MCF 10A (cell line): ENCODE measurements around the gene SLAMF9. TPM values are rescaled to one million over a fixed set of nuclear protein-coding genes. Genes with fewer than 3 reads are reported as not detected.

Source experiments
- BruUV-seq: library from RNA; stranded (reverse); fragments of 400-500 nt; replicated peaks from 2 replicates; lab custom pipeline; 2021; lab: Mats Ljungman, UMichigan
- CTCF ChIA-PET: fragments of 300-600 bp; sonication (Branson Sonifier 250); formaldehyde crosslinking; extraction: SDS; loops from one replicate; lab custom pipeline; 2021; ENCODE audit warnings: antibody characterized with exemption, inconsistent platforms; lab: Yijun Ruan, JAX
- POLR2A ChIA-PET: fragments of 300-600, 350-650 bp; sonication (Branson Sonifier 250); formaldehyde crosslinking; extraction: SDS; loops from one replicate; lab custom pipeline; 2020; ENCODE audit warnings: antibody characterized with exemption, inconsistent platforms; lab: Yijun Ruan, JAX
- DNase-seq: peaks from one replicate; pipeline ENCODE4 v3.0.0-alpha.2; 2018; ENCODE audit not compliant: unreplicated experiment
- H3K27ac Mint-ChIP-seq: one replicate; pipeline ENCODE4 v1.8.0; 2022; ENCODE audit warnings: mild to moderate bottlenecking, low read depth, mixed read lengths; ENCODE audit not compliant: unreplicated experiment
- H3K27me3 Mint-ChIP-seq: one replicate; pipeline ENCODE4 v1.8.0; 2022; ENCODE audit warnings: mixed read lengths; ENCODE audit not compliant: insufficient read depth, unreplicated experiment
- H3K36me3 Mint-ChIP-seq: one replicate; pipeline ENCODE4 v1.8.0; 2022; ENCODE audit warnings: mild to moderate bottlenecking, moderate library complexity, mixed read lengths; ENCODE audit not compliant: insufficient read depth, unreplicated experiment
- H3K4me1 Mint-ChIP-seq: one replicate; pipeline ENCODE4 v1.8.0; 2022; ENCODE audit warnings: mixed read lengths; ENCODE audit not compliant: insufficient read depth, unreplicated experiment
- H3K4me3 Mint-ChIP-seq: one replicate; pipeline ENCODE4 v1.8.0; 2022; ENCODE audit warnings: mild to moderate bottlenecking, moderate library complexity, mixed read lengths; ENCODE audit not compliant: unreplicated experiment
- H3K9me3 Mint-ChIP-seq: one replicate; pipeline ENCODE4 v1.8.0; 2022; ENCODE audit warnings: mixed read lengths; ENCODE audit not compliant: unreplicated experiment
- intact Hi-C: fragments of 100-400 bp; cut with micrococcal nuclease; formaldehyde crosslinking; loops from 2 replicates; pipeline ENCODE4 v1.14.1; 2022
- total RNA-seq: library from RNA; stranded (reverse); gene quantifications from 2 replicates; pipeline ENCODE4 v1.2.3, GENCODE V29; 2022
- TF ChIP-seq, protein P1 (sequence below): fragments of 200-600 bp; IDR thresholded peaks from one replicate; pipeline ENCODE4 v1.8.0; 2022; ENCODE audit warnings: antibody characterized with exemption, mild to moderate bottlenecking; ENCODE audit not compliant: unreplicated experiment

The SLAMF9 gene
- total RNA-seq, 1 experiment from 2014 or later, result not detected

DNA sequence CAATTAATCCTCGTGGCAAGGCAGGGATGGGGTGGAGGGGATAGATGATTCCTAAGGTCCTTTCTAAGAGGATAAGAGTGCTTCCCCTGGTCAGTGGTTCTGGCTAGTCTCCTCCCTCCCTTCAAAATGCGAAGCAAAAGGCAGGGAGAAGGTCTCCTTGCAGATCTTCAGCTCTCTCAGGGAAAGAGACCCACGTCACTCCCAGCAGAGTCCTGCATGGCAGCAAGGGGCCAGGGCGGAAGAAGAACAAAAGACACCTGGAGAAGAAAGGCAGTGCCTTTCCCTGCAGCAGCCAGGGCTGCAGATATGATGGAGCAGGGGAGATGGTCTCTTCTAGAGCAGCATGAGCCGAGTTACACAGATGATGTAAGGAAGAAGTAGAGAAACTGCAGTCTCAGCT, 29.6 kb upstream of the SLAMF9 start:
- ChIA-PET CTCF (interaction anchor here (0.5 to 8.7 kb wide), 3 partner anchors 22 to 520 kb away, joined by 3 to 75 read pairs (median 4); no protein-coding TSS in a partner anchor), POLR2A (no interaction called here)
- H3K9me3 Mint-ChIP-seq, result no peaks in the 10 kb centered on the region
- TF ChIP-seq, protein P1, sequence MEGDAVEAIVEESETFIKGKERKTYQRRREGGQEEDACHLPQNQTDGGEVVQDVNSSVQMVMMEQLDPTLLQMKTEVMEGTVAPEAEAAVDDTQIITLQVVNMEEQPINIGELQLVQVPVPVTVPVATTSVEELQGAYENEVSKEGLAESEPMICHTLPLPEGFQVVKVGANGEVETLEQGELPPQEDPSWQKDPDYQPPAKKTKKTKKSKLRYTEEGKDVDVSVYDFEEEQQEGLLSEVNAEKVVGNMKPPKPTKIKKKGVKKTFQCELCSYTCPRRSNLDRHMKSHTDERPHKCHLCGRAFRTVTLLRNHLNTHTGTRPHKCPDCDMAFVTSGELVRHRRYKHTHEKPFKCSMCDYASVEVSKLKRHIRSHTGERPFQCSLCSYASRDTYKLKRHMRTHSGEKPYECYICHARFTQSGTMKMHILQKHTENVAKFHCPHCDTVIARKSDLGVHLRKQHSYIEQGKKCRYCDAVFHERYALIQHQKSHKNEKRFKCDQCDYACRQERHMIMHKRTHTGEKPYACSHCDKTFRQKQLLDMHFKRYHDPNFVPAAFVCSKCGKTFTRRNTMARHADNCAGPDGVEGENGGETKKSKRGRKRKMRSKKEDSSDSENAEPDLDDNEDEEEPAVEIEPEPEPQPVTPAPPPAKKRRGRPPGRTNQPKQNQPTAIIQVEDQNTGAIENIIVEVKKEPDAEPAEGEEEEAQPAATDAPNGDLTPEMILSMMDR, result no peak
- peaks cover 20% of the 10 kb centered on the region for H3K36me3 Mint-ChIP-seq
- DNase-seq, result no peak
- no TSS peak for BruUV-seq
- no peak overlapping the region for H3K27ac Mint-ChIP-seq
- no peaks in the 10 kb centered on the region for H3K27me3 Mint-ChIP-seq
- H3K4me3 Mint-ChIP-seq, result no peak overlapping the region
- intact Hi-C loops, result no loop called here
- H3K4me1 Mint-ChIP-seq, result peaks cover 9% of the 10 kb centered on the region

DNA sequence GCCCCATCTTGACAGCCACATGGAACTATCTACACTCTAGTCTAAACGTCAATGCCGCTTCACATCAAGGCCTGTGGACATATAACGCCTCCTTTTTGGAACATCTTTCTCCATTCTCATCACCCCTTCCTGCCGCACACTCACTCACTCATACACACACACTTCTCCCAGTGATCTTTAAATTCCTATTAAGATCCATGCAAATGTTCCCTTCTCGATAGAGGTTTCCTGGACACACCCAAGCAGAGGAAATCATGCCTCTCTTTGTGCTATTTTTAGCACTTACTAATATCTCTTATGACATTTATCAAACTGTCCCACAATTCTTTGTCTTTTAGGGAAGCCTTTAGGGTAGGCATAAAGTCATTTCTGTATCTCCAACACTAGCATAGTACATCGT, 28.2 kb upstream of the SLAMF9 start:
- ChIA-PET POLR2A (interaction anchor here (1.0 kb wide), 1 partner anchor 25 kb away, joined by 3 read pairs; no protein-coding TSS in a partner anchor), CTCF (interaction anchor here (0.6 to 8.7 kb wide), 3 partner anchors 10 to 1372 kb away, joined by 3 to 75 read pairs (median 4); no protein-coding TSS in a partner anchor)
- H3K4me3 Mint-ChIP-seq, result no peak overlapping the region
- H3K4me1 Mint-ChIP-seq, result peaks cover 9% of the 10 kb centered on the region
- TF ChIP-seq, protein P1, result no peak
- H3K27me3 Mint-ChIP-seq, result no peaks in the 10 kb centered on the region
- intact Hi-C loops, result no loop called here
- H3K36me3 Mint-ChIP-seq, result peaks cover 24% of the 10 kb centered on the region
- no peak for DNase-seq
- BruUV-seq, result no TSS peak
- H3K27ac Mint-ChIP-seq, result no peak overlapping the region
- H3K9me3 Mint-ChIP-seq, result no peaks in the 10 kb centered on the region

DNA sequence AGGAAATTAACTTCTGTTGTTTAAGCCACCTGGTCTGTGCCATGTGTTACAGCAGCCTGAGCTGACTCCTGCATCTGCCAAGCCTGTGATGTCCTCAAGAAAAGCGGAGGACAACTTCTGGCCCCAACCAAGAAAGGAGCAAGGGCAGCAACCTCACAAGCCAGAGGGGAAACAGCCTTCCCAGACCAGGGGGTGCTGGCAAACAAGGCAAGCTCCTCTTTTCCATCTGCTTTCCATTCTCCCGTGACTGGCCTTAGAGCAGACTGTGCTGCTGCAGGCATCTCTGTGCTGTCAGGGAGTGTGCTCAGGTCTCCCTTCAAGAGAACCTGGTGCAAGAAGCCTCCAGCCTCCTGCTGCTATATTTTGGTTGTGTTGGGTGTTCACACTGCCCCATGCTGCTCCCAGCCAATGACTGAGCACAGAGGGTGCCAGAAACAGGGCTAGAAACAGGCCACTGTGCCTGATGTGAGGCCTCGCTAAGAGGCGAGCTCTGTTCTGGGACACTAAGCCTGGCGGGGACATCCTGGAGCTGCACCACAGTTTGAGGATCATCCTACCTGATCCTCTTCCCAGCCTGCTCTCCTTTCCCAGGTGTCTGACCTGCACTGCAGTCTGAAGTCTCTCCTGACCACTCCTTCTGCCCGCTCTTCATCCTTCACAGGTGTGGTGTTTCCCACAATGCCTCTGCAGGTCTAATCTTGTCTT, 27.5 kb upstream of the SLAMF9 start:
- no peak for DNase-seq
- Mint-ChIP-seq H3K4me3 (no peak overlapping the region), H3K27me3 (no peaks in the 10 kb centered on the region), H3K9me3 (no peaks in the 10 kb centered on the region), H3K27ac (no peak overlapping the region), H3K4me1 (peaks cover 9% of the 10 kb centered on the region), H3K36me3 (peaks cover 24% of the 10 kb centered on the region)
- ChIA-PET POLR2A (no interaction called here), CTCF (interaction anchor here (0.6 to 8.7 kb wide), 4 partner anchors 10 to 1372 kb away, joined by 3 to 75 read pairs (median 4); no protein-coding TSS in a partner anchor)
- TF ChIP-seq, protein P1, result no peak
- no TSS peak for BruUV-seq
- intact Hi-C loops, result no loop called here

DNA sequence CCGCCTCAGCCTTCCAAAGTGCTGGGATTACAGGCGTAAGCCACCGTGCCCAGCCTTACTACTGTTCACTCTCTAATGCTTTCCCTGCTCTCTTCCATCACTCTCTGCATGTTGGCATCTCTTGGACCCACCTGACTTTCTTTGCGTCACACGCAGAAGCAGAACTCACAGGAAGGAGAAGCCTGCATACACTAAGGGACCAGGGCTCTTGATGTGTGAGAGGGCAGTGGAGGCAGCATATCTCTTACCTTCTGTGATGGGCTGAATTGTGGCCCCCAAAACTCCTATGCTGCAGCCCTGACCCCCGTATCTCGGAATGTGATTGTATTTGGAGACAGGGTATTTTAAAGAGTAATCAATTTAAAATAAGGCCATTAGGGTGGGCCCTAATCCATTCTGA, 26.7 kb upstream of the SLAMF9 start:
- Mint-ChIP-seq H3K9me3 (no peaks in the 10 kb centered on the region), H3K27me3 (no peaks in the 10 kb centered on the region)
- intact Hi-C loops, result no loop called here

More for the DNA sequence above, 26.7 kb upstream of the SLAMF9 start:
- TF ChIP-seq, protein P1, result no peak
- ChIA-PET CTCF (interaction anchor here (8.7 kb wide), 1 partner anchor 25 kb away, joined by 75 read pairs; no protein-coding TSS in a partner anchor), POLR2A (no interaction called here)
- no TSS peak for BruUV-seq
- no peak for DNase-seq
- Mint-ChIP-seq H3K4me3 (no peak overlapping the region), H3K4me1 (peaks cover 9% of the 10 kb centered on the region), H3K36me3 (peaks cover 24% of the 10 kb centered on the region), H3K27ac (no peak overlapping the region)
